Measurements from ENCODE around the gene SIGLEC11.
"Not testable (repeated sequence)": the region's sequence is repeated elsewhere in the genome, so short reads cannot be mapped to it uniquely, and the experiment has no call there.

Gene SIGLEC11, protein sequence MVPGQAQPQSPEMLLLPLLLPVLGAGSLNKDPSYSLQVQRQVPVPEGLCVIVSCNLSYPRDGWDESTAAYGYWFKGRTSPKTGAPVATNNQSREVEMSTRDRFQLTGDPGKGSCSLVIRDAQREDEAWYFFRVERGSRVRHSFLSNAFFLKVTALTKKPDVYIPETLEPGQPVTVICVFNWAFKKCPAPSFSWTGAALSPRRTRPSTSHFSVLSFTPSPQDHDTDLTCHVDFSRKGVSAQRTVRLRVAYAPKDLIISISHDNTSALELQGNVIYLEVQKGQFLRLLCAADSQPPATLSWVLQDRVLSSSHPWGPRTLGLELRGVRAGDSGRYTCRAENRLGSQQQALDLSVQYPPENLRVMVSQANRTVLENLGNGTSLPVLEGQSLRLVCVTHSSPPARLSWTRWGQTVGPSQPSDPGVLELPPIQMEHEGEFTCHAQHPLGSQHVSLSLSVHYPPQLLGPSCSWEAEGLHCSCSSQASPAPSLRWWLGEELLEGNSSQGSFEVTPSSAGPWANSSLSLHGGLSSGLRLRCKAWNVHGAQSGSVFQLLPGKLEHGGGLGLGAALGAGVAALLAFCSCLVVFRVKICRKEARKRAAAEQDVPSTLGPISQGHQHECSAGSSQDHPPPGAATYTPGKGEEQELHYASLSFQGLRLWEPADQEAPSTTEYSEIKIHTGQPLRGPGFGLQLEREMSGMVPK
- 0 reads per million in 2 donors for total RNA-seq

DNA sequence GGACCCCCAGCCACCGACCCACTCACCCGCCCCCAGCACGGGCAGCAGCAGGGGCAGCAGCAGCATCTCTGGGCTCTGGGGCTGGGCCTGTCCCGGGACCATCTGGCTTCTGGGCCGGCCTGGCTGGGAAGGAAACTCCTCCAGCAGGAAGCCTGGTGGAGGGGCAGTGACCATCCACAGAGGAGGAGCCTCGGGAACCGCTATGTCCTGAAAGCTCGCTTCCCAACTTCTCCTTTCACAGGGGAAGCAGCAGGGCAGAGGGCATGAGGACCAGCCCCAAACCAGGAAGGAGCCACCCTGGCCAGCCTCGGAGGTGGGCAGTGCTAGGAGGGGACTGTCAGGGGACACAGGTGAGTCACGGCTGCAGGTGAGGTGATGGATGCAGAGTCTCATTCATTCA lies at the start of gene SIGLEC11:
SIGLEC11 (minus strand) TSS at position 193 of the 400 bp plus-strand sequence; CDS start at position 102, 91 bp downstream.
- not testable (repeated sequence) for DNase-seq

DNA sequence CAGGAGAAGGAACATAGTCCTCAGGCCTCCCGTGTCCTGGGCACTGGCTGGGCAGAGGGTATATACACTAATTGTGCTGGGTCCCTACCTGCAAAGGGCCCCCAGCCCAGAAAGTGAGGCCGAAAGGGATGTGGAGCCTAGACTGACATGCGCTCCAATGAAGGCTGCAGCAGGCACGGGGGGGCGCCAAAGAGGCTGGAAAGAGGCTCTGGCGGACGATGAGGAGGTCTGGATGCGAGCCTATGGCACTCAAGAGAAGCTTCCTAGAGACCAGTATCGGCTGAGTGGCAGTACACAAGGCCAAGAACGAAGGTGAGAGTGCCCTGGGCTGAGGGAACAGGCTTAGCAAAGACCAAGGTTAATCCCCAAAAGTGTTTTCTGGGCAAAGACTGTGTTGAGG lies 47.6 kb upstream of the SIGLEC11 start:
- DNase-seq = no peak

DNA sequence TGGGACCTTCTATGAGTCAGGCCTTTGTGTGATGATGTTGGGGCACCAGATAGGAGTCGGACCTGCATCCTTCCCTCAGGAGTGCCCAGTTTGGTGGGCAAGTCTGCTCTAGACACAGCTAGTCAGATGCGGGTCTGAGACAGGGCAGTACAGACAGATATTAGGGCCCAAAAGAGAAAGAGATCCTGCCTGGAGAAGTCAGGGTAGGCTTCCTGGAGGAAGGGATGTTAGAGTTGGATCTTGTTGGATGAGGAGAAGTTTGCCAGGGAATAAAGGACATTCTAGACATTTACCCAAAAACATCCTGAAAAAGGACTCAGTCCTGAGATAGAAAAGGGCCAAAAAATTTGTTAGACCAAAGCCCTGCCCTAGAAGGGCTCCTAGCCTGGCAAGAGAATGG lies 47.0 kb upstream of the SIGLEC11 start:
- no peak for DNase-seq

DNA sequence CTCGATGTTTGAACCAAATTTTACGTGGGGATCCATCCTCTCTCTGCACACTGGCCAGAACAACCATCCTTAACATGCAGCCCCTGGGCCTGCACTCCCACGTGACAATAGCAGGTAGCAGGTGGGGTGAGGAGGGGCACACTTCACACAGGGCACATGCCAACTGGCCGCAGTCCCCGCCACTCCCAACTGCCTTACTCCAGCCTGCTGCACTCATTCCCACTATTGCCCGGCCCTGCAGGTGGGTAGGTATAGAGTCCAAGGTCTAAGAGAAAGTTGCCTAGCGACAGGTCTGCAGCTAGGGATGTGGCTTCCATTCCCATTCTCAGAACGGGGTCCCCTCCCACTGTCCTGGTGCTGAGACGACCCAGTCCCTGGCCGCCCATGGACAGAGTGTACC lies 46.2 kb upstream of the SIGLEC11 start:
- no peak for DNase-seq

DNA sequence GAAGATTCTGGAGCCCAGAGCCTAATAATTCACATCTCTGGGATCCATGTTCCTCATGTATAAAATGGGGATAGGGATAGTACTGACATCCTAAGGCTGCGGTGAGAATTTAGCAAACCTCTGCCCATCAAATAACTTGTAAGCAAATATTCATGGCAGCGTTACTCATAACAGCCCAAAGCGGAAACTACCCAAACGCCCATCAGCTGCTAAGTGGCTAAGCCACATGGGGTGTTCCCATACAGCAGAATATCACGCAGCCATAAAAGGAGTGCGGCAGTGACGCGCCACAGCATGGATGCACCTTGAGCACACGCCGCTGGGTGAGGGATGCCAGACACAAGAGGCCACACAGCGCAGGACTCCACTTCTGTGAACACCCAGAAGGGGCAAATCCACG lies 44.5 kb upstream of the SIGLEC11 start:
- DNase-seq = no peak

DNA sequence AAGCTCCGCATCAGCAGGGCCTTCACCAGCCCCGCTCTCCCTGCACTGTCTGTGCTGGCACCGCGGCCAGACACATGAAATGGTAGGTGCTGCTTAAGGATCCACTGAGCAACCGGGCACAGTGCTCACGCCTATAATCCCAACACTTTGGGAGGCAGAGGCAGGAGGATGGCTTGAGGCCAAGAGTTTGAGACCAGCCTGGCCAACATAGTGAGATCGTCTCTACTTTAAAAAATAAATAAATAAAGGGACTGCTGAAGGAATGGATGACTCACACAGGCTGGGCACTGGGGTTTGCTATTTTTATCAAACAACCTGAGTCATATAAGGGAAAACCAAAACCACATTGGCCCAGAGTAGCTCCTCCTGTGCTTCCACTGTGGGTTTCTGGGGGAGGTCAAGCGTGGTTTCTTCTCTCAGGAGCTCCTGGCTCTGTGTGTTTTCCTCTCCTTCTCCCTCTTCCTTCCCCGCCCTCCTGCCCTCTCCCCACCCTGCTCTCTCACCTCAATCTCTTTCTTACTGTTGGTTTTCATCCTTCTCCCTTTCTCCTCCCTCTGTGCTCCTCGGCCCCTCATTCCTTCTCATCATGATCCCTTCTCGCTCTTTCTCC lies 42.9 kb upstream of the SIGLEC11 start:
- no peak for DNase-seq

DNA sequence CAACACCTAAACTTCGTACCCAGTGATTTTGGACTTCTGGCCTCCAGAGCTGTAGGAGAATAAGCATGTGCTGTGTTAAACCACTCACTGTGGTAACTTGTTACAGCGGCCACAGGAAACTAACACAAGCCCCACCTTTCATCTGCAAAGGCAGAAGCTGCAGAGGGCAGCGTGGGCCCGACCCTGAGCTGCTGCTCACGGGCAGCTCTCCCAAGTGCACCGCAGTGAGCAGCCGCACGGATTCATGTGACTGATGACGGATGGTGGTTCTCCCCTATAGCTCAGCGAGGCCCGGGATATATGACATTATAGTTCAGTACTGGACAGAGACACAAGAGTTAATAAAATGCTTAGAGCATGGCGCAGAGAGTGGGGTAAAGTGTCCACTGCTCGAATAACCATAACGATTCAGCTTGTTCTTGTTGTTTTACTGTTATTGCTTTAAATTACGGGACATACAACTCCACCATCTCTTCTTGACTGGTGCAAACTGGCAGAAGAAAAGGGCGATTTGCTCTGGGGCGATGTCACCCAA lies 42.3 kb upstream of the SIGLEC11 start:
- DNase-seq = no peak

DNA sequence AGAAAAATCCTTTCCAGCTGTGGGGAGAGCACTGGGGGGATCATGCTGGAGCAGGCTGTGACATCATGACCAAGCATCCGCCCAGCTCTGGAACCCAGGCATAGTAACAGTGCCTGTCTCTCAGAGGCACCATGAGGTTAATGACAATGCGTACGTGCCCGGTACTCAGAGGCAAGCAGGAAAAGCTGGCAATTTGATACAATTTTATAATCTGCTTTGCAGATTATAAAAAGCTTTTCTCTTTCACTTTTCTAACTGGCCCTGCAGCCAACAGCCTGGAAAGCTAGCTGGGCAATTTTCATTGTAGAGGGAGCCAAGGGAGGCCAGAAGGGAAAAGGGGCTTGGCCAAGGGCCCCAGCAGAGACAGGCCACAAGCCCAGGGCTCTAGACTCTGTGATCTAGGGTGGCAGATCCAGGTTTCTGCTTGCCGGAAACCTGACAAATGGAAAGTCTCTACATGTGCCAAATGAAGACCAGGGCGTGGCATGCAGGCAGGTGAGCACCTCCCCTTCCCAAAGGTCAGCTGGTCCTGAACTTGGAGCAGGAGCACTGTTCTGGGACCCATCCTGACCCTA lies 41.5 kb upstream of the SIGLEC11 start:
- no peak for DNase-seq

DNA sequence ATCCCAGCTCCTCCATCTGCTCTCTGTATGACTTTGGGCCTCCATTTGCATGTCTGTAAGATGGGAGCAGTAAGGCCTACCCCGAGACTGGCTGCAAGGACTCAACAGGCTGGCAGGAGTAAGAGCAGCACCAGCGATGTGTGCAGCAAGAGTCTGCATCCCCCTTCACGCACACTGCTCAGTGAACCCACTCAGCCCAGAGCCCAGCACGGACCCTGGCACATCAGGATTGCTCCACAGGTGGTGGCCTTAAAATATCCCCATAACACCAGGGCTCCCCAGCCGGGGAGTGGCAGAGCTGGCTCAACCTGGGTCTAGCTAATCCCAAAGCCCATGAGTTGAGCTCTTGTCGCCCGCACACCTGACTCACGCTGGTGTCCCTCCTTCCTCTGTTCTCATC lies 40.8 kb upstream of the SIGLEC11 start:
- DNase-seq = no peak

DNA sequence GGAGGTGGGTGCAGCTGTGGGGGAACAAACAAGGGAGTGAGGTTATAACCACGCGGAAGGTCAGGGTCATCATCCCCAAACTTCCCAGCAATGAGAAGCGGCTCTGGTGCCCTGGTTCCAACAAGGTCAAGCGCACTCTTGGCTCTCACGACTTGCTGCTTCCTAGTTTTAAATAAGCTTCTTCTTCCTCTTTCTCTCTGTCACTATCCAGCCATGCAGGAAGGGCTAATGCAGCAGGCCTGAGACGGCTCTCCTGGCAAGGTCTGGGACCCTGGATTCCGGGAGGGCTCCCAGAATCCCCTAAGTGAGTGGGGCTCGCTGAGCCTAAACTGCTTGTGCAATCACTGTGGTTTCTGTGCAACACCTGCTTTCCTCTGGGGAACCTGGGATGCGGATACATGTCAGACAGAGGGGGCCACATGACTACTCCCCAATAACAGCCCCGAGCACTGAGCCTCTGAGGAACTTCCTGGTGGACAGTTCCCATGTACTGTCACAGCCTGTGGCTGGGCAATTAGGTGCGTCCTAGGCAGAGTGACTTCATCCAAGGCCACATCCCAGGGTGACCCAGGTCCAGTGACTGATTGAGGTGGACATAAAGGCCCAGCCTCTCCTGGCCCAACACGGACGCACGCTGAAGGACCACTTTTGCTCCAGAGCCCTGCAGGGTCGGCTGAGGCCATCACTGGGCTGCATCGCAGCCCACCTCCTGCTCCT lies 40.0 kb upstream of the SIGLEC11 start:
- DNase-seq = no peak

DNA sequence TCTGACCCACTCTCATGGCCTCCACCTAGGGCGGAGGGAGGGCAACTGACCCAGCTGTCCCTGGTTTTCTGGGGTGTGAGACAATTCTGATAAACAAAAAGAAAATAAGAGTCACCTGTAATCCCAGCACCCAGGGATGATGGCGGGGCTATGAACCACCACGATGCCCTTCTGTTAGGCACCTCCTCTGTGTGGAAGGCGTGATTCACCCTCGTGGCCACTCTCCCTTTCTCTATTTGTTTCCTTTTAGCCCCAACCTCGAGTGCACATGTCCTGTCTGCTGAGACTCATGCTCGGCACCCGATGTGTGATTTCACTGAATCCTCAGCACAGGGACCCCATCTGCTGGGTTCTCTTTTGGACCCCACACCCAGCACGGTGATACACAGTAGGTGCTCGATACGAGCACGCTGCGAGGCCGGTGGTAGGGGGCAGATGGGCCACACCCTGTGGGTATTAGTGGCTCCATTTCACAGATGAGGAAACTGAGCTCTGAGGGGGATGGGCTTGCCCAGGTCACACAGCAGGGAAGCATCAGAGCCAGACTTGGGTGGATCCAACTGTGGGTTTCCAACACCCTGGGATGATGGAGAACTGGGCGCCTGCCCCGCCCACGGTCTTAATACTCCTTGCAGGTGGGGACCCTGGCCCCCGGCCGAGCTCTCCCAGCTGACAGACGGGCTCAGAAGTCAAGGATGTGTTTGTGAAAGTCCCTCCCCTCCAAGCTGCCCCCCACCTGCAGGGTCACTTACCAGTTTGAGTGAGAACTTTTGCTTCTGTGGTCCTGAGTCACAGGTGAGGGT lies 39.3 kb upstream of the SIGLEC11 start:
- DNase-seq = no peak

DNA sequence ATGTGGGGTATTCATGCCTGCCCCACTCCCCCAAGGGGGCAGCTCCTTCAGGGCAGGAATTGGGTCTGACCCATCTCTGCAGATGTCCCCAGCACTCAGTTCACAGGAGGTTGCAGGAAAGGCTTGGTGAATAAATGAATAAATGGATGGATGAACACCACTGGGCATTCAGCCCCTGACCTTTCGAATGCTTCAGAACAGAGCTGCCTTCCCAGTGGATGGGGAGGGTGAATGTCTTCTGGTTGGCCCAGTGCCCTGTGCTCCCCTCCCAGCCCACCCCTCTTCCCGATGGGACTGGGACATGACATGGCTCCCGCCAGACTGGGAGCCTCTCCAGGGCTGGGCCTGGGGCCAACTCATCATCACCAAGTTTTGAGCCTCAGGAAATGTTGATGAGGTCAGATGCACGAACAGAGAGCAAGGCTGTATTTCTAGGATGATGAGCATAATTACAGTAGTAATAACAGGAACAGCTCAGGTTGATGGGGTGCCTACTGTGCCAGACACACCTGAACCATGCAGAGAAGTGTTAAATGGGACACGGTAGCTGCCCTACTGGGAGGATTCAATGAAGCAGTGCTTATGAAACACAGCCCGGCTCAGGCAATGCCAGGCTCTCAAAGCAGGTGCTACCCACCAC lies 38.5 kb upstream of the SIGLEC11 start:
- DNase-seq = no peak

DNA sequence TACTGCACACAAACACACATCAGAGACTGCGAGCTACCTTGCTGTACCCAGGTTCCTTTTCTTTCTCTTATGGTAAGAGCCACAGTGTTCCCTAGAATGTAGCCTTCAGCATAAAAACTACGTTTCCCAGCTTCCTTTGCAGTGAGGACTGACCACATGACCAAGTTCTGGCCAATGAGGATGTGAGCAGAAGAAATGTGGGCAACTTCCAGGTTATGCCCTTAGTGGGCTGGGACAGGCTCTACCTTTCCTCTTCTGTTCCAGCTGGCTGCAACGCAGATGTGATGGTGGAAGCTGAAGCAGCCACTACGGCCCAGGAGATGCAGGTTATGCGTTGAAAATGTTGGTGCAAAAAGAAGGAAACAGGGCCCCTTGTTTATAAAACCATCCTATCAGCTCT lies 36.7 kb upstream of the SIGLEC11 start:
- no peak for DNase-seq

DNA sequence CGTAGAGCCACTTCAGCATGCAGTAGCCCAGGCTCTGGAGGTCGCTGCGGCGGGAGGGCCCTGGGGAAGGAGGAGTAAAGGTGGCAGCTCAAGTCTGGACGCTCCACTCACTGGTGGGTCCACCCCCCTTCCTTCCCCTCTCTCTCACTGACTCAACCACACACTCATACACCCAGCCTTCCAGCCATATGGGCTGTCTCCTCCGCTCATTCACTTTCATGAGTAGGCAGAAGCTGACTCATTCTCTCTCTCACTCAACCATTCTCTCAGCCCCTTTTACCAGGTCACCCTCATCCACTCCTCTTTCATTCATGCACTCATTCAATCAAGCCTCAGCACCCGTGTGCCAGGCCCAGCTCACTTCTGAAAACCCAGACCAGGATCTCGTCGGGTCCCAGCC lies 27.5 kb upstream of the SIGLEC11 start:
- no peak for DNase-seq

DNA sequence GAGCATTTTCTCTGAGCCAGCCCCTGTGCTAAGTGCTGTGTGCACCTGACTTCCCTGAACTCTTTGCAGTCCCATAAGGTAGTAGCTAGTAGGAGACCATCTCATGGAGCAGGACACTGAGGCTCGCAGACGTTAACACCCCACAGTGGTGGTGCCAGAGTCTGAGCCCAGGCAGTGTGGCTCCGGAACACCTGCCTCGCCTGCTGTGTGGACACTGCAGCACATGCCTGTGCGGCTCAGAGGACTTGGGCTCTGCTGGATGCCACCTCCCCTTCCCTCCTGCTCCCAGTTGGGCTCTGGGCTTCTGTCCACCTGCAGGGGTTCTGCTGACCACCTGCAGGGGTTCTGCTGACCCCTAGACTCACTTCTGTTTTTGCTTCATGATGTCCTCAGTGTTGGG lies 27.0 kb upstream of the SIGLEC11 start:
- DNase-seq = no peak

DNA sequence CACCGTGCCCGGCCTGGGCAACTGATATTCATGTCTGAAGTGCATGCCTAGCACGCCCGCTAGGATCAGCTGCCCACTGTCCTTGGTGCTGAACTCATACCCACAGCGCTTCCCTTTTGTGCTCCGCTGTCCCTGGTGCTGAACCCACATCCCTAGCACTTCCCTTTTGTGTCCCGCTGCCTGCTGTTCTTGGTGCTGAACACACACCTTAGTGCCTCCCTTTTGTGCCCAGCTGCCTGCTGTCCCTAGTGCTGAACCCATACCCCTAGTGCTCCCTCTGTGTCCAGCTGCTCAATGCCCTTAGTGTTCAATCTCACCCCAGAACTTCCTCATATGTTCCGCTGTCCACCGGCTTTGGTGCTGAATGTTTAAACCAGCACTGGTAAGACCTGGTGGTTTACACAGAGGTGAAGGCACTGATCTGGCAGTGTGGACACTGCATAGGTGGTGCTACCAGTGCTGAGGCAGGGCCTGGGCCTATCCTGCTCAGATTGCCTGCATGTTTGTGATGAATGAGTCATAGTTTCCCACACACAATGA lies 26.3 kb upstream of the SIGLEC11 start:
- DNase-seq = no peak

DNA sequence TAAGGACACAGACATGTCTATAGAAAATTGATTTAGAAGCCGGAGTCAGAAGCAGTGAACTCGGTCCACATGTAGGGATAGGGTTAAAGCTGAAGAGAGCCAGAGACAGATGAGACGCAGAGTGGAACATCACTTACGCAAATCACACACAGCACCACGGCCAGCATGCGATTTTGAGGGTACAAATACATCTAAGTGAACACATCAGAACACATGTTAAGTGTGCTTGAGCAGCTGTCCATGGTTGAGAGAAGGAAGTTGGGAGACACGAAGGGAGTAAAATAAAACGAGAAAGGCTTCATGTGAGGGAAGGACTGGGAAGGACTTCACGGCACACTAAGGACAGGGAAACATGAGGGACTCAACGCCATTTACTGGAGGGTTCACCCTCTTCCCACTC lies 25.4 kb upstream of the SIGLEC11 start:
- no peak for DNase-seq

DNA sequence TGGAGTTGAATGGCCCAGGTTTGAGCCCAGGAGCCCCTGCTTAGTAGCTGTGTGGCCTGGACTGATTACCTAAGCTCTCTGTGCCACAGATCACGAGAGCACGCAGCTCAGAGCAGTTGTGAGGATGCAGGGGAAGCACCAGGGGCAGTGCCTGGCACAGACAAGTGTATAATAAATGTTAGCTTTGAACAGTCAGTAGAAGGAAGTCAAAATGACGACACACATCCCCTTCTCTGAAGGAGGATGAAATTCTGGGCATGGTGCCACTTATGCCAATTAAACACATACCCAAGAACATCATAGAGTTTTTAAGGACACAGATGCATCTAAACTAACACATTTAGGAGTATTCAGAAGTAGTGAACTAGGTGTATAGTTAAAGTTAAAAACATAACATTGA lies 24.9 kb upstream of the SIGLEC11 start:
- no peak for DNase-seq

DNA sequence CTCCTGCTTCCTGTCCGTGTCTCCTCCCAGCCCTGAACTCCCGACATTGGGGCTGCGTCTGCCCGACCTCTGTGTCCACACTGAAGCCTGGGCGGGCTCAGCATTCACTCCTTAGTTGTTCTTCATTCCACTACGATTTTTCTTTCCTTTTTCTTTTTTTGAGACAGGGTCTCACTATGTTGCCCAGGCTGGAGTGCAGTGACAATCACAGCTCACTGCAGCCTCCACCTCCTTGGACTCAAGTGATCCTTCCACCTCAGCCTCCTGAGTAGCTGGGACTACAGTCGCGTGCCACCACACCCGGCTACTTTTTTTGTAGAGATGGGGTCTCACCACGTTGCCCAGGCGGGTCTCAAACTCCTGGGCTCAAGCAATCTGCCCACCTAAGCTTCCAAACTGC lies 23.5 kb upstream of the SIGLEC11 start:
- no peak for DNase-seq

DNA sequence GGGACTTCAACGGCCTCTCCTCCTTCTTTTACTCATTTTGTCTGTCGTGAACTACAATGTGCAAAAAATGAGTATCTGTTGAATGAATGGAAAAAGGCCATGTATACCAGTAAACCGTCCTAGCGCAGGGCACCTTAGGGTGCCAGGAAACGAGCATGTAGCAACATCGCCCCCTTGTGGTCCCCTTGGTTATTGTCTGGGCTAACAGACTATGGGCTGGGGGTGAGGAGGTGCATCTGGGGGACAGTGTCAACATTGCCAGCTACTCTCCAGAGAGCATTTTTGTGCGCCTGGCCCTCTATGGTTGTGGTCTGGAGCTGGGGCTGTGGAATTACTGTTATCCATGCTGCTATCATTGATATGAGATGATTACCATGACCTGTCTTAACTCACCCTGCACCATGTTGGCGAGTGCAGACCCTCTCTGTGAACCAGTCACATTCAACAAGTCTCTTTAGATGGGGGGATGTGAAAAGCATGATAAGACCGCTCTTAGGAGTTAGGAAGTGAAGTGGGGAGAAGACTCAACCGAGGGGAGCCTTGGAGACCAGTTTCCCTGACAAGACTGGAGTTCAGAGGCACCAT lies 22.8 kb upstream of the SIGLEC11 start:
- DNase-seq = no peak

All from activated gamma-delta T cell (primary cell).